ENCODE data around the gene RAMP3. TPM values are rescaled to one million over a fixed set of nuclear protein-coding genes. Genes with fewer than 3 reads are reported as not detected.

Gene RAMP3
- total and polyA plus RNA-seq, 2 donors (not counting 1 experiment from before 2014, with no cell fraction given): not detected

DNA sequence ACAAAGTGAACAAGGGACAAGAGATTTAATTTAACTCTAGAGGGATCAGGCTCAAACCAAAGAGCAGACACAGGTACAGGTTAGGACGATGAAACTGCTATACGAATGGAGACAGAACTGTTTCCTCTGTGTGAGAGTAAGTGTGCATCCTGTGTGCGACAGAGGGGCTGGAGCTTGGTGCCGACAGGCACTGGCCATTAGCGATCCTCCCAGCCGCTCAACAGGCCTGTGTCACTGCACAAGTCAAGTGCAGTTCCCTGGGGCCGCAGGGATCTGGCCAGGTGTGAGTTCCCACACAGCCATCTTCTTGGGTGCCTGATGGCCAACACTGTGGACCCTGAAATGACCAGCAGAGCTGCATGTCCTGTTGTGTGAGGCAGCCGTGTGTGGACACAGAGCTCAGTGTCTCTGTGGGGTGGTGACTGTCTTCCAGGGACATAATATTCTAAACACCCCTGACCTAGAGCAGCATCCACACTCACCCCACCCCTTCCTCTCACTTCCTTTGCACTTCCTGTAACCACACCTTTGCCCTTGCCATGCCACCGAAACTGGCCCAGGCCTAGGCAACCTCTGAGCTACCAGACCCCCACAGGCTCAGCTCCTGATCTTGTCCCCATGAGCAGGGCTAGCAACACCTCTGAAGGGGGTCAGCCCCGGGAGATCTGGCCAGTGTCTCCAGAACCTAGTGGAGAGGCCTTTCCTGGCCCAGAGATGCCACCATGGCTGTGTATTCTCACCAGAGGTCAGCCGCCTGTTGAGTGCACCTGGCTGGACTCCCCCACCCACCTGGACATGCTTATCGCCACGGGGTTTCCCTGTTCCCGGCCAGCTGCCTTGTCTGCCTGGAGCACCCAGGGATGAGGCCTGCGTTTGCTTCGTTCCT, 34.4 kb upstream of the RAMP3 start:
- Histone ChIP-seq H3K4me2 (replicated peaks; ENCODE audit: low read depth, low read length, poor library complexity, severe bottlenecking) (peak overlapping the region; percentile 9), H3K27me3 (replicated peaks in 1 of 4; ENCODE audit: control extremely low read depth in 1 of 4, control insufficient read depth in 3 of 4, insufficient read depth in 4 of 4, low read length in 3 of 4) (no peaks in the 10 kb centered on the region), H3K36me3 (replicated peaks in 1 of 2; ENCODE audit: control extremely low read depth in 1 of 2, control insufficient read depth in 1 of 2, extremely low read depth in 1 of 2, insufficient read depth in 2 of 2, low read length in 1 of 2) (no peaks in the 10 kb centered on the region), H4K20me1 (ENCODE audit: control insufficient read depth, insufficient read depth, low read length, poor library complexity, severe bottlenecking) (no peaks in the 10 kb centered on the region), H2AFZ (ENCODE audit: insufficient read depth, low read depth, low read length, poor library complexity, severe bottlenecking) (peak overlapping the region; percentile 59), H3K4me1 (ENCODE audit: control insufficient read depth in 2 of 2, insufficient read depth in 2 of 2, low read length in 2 of 2) (peaks cover 0 to 20% of the 10 kb centered on the region in 2 donors), H3K4me3 (ENCODE audit: control extremely low read depth in 1 of 5, extremely low read depth in 1 of 5, insufficient read depth in 1 of 5, low read depth in 2 of 5, low read length in 4 of 5) (no peak overlapping the region), H3K79me2 (ENCODE audit: control insufficient read depth, insufficient read depth, low read length) (no peaks in the 10 kb centered on the region), H3K27ac (ENCODE audit: low read length in 2 of 2) (no peak overlapping the region), H3K9ac (ENCODE audit: low read length) (no peak overlapping the region), H3K9me3 (ENCODE audit: control extremely low read depth in 1 of 3, control insufficient read depth in 2 of 3, insufficient read depth in 1 of 3, low read length in 2 of 3) (no peaks in the 10 kb centered on the region)
- ATAC-seq (ENCODE audit: low read depth) (no peak), DNase-seq (no peak)
- Mint-ChIP-seq H3K27ac (no peak overlapping the region), H3K4me3 (no peak overlapping the region), H3K27me3 (no peaks in the 10 kb centered on the region), H3K9me3 (ENCODE audit: insufficient read depth) (no peaks in the 10 kb centered on the region), H3K4me1 (peaks cover 7% of the 10 kb centered on the region)
- CTCF ChIA-PET: interaction anchor here (0.6 to 3.7 kb wide), 5 partner anchors 12 to 735 kb away, joined by 3 to 11 read pairs (median 3); no protein-coding TSS in a partner anchor
- POLR2A ChIA-PET: interaction anchor here (0.7 kb wide), 1 partner anchor 154 kb away, joined by 3 read pairs; no protein-coding TSS in a partner anchor
- intact Hi-C loops (cut with micrococcal nuclease): no loop called here
- whole genome bisulfite sequencing (ENCODE audit: insufficient coverage): 93% methylated on average over 15 of the region's 16 CpGs
- TF ChIP-seq, protein P1, sequence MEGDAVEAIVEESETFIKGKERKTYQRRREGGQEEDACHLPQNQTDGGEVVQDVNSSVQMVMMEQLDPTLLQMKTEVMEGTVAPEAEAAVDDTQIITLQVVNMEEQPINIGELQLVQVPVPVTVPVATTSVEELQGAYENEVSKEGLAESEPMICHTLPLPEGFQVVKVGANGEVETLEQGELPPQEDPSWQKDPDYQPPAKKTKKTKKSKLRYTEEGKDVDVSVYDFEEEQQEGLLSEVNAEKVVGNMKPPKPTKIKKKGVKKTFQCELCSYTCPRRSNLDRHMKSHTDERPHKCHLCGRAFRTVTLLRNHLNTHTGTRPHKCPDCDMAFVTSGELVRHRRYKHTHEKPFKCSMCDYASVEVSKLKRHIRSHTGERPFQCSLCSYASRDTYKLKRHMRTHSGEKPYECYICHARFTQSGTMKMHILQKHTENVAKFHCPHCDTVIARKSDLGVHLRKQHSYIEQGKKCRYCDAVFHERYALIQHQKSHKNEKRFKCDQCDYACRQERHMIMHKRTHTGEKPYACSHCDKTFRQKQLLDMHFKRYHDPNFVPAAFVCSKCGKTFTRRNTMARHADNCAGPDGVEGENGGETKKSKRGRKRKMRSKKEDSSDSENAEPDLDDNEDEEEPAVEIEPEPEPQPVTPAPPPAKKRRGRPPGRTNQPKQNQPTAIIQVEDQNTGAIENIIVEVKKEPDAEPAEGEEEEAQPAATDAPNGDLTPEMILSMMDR (IDR thresholded peaks at IDR 0.05): no peak
- no peak for TF ChIP-seq EZH2 (IDR thresholded peaks at IDR 0.05; ENCODE audit: borderline replicate concordance, insufficient read depth, low read depth, low read length, poor library complexity, severe bottlenecking)

All from B cell (primary cell).